K562 (cell line): Measurements from ENCODE around the gene ALK. TPM values are rescaled to one million over a fixed set of nuclear protein-coding genes. Genes with fewer than 3 reads are reported as not detected.

Experiments
- ATAC-seq: fragments of 200-7000 bp; cut with Tn5 transposase; 3 replicates; pipeline ENCODE4 v1.9.1; 2020; ENCODE audit warnings: moderate library complexity
- BruUV-seq: library from RNA; stranded (reverse); fragments of 400-500 nt; replicated peaks from 2 replicates; lab custom pipeline; 2021; lab: Mats Ljungman, UMichigan
- CTCF ChIA-PET: fragments of 300-600 bp; formaldehyde crosslinking; extraction: SDS; loops from one replicate; lab custom pipeline; 2021; ENCODE audit warnings: low intra/inter-chr PET ratio; lab: Yijun Ruan, JAX
- POLR2A ChIA-PET: fragments of 300-600, 350-650 bp; sonication (Branson Sonifier 250); formaldehyde crosslinking; extraction: SDS; loops from one replicate; lab custom pipeline; 2021; ENCODE audit warnings: antibody characterized with exemption, inconsistent platforms; lab: Yijun Ruan, JAX
- DNase-seq, 4 experiments: peaks; one replicate each; pipeline versions ENCODE4 v3.0.0 to v3.0.0-alpha.2; 2011 to 2018; ENCODE audit warnings: low spot score in 3 of 4, mixed read lengths in 3 of 4; ENCODE audit errors: extremely low read depth in 1 of 4
- FAIRE-seq: peaks from 2 replicates; lab custom pipeline; 2011; peaks lifted over from hg19 to GRCh38; lab: Jason Lieb, UNC
- H2AFZ ChIP-seq: 2 replicates; pipeline ENCODE4 v1.6.0; 2011; ENCODE audit warnings: low read depth, low read length, control low read depth, inconsistent platforms
- H3K27ac ChIP-seq: fragments of 200-600 bp; 3 replicates; pipeline ENCODE4 v1.8.0; 2011; ENCODE audit warnings: low read depth, mild to moderate bottlenecking, control low read depth, inconsistent platforms, low read length, moderate library complexity, mixed read lengths; ENCODE audit errors: extremely low read depth
- H3K27me3 ChIP-seq, 2 experiments: fragments of 300-600 bp in 1 of 2; 2 replicates in 1 of 2; 3 replicates in 1 of 2; pipeline versions ENCODE4 v1.6.0 to v1.8.0; 2011; ENCODE audit warnings: inconsistent platforms in 2 of 2, low read length in 2 of 2, mild to moderate bottlenecking in 1 of 2, mixed read lengths in 1 of 2, moderate library complexity in 1 of 2; ENCODE audit not compliant: control insufficient read depth in 2 of 2, insufficient read depth in 2 of 2
- H3K36me3 ChIP-seq: fragments of 300-600 bp; 3 replicates; pipeline ENCODE4 v1.8.0; 2011; ENCODE audit warnings: mild to moderate bottlenecking, low read length, inconsistent platforms; ENCODE audit not compliant: control insufficient read depth, insufficient read depth
- H3K4me1 ChIP-seq, 2 experiments: fragments of 200-600 bp in 1 of 2; replicated peaks in 1 of 2; 2 replicates in 1 of 2; 3 replicates in 1 of 2; pipeline versions ENCODE4 v1.5.1 to v1.8.0; 2011; ENCODE audit warnings: inconsistent platforms in 2 of 2, low read length in 2 of 2, mild to moderate bottlenecking in 1 of 2, mixed read lengths in 1 of 2, moderate library complexity in 1 of 2; ENCODE audit not compliant: control insufficient read depth in 2 of 2, insufficient read depth in 2 of 2
- H3K4me2 ChIP-seq: 2 replicates; pipeline ENCODE4 v1.6.1; 2011; ENCODE audit warnings: low read length, control low read depth, inconsistent platforms, mixed read lengths; ENCODE audit not compliant: insufficient read depth
- H3K4me3 ChIP-seq: fragments of 200-600 bp; sonication (generic), shearing (Covaris generic); 2 replicates; pipeline ENCODE4 v1.5.1; 2016; ENCODE audit warnings: control low read depth, inconsistent platforms
- H3K79me2 ChIP-seq: fragments of 200-600 bp; 3 replicates; pipeline ENCODE4 v1.8.0; 2011; ENCODE audit warnings: low read length, inconsistent platforms; ENCODE audit not compliant: control insufficient read depth, insufficient read depth
- H3K9ac ChIP-seq, 2 experiments: 2 replicates each; pipeline versions ENCODE4 v1.6.0 to v1.6.1; 2011; ENCODE audit warnings: low read depth in 2 of 2, low read length in 2 of 2, control low read depth in 1 of 2, inconsistent platforms in 1 of 2, mild to moderate bottlenecking in 1 of 2, mixed read lengths in 1 of 2; ENCODE audit not compliant: insufficient read depth in 1 of 2
- H3K9me1 ChIP-seq: one replicate; pipeline ENCODE4 v1.6.0; 2011; ENCODE audit warnings: inconsistent platforms, mild to moderate bottlenecking, low read length, moderate library complexity; ENCODE audit not compliant: control insufficient read depth, insufficient read depth
- H3K9me3 ChIP-seq: replicated peaks from 2 replicates; pipeline ENCODE4 v1.5.1; 2011; ENCODE audit warnings: low read depth, low read length, inconsistent platforms; ENCODE audit not compliant: control insufficient read depth, insufficient read depth
- H4K20me1 ChIP-seq: replicated peaks from 2 replicates; pipeline ENCODE4 v1.6.1; 2011; ENCODE audit warnings: low read length, inconsistent platforms, mixed read lengths; ENCODE audit not compliant: control insufficient read depth, insufficient read depth
- CHD2 ChIP-seq: IDR thresholded peaks from 2 replicates; pipeline ENCODE4 v1.6.1; 2011; ENCODE audit warnings: low read depth, low read length
- FOSL1 ChIP-seq: fragments of 200-800 bp; sonication (Bioruptor generic); conservative IDR thresholded peaks from 2 replicates; pipeline ENCODE4 v1.6.1; 2016; ENCODE audit warnings: missing genetic modification characterization, missing compliant biosample characterization
- GTF2A2 ChIP-seq: IDR thresholded peaks from 2 replicates; pipeline ENCODE4 v1.6.1; 2016; ENCODE audit warnings: mild to moderate bottlenecking, missing genetic modification characterization, missing compliant biosample characterization
- HINFP ChIP-seq: fragments of 450-650 bp; conservative IDR thresholded peaks from 2 replicates; pipeline ENCODE4 v1.6.1; 2016; ENCODE audit warnings: missing genetic modification characterization, low read depth, mild to moderate bottlenecking, control low read depth, missing compliant biosample characterization
- JUND ChIP-seq, 2 experiments: IDR thresholded peaks; 2 replicates in 1 of 2; 3 replicates in 1 of 2; pipeline ENCODE4 v1.6.1; 2011; ENCODE audit warnings: borderline replicate concordance in 2 of 2, low read depth in 2 of 2, low read length in 2 of 2, improper control_type of control experiment in 1 of 2, missing biosample characterization in 1 of 2, missing genetic modification characterization in 1 of 2, missing genetic modification reagents in 1 of 2
- NUFIP1 ChIP-seq: fragments of 450-650 bp; IDR thresholded peaks from 2 replicates; pipeline ENCODE4 v1.6.1; 2018; ENCODE audit not compliant: partially characterized antibody
- PKNOX1 ChIP-seq: fragments of 450-650 bp; IDR thresholded peaks from 2 replicates; pipeline ENCODE4 v1.6.1; 2016
- PTRF ChIP-seq: fragments of 450-650 bp; IDR thresholded peaks from 2 replicates; pipeline ENCODE4 v1.6.1; 2016; ENCODE audit warnings: mild to moderate bottlenecking, missing genetic modification characterization, missing compliant biosample characterization
- SMARCB1 ChIP-seq: IDR thresholded peaks from 2 replicates; pipeline ENCODE4 v1.6.1; 2011; ENCODE audit warnings: improper control_type of control experiment, low read depth; ENCODE audit not compliant: insufficient read length
- SREBF1 ChIP-seq: fragments of 150-350 bp; IDR thresholded peaks from 2 replicates; pipeline ENCODE4 v1.6.1; 2014; ENCODE audit warnings: antibody characterized with exemption, low read depth, low read length, borderline replicate concordance
- ZNF384 ChIP-seq: IDR thresholded peaks from 2 replicates; pipeline ENCODE4 v1.6.1; 2012; ENCODE audit warnings: low read depth, low read length, improper control_type of control experiment
- WGBS: fragments of 100-300 bp; shearing (Covaris generic); methylation state at CpG from one replicate; pipeline ENCODE4 v1.1.6; 2016; ENCODE audit warnings: low coverage, mixed read lengths; ENCODE audit not compliant: insufficient coverage; ENCODE audit errors: missing lambda C conversion rate; 5-methylcytosine and 5-hydroxymethylcytosine counted together
- in situ Hi-C: fragments of 300-500 bp; cut with MboI; formaldehyde crosslinking; loops from 4 replicates; pipeline ENCODE4 v1.15.0; 2018; ENCODE audit warnings: inconsistent platforms, mixed read lengths
- intact Hi-C: fragments of 100-400 bp; cut with micrococcal nuclease; formaldehyde crosslinking; loops from 2 replicates; pipeline ENCODE4 v1.14.2; 2022
- polyA plus RNA-seq, 8 experiments: library from polyadenylated mRNA; depleted of rRNA in 4 of 8; stranded (reverse) in 5 of 8; unstranded in 3 of 8; fragments of >200 nt; fragmentation: Nextera tagmentation in 2 of 8; fragmentation: Illumina TruSeq in 1 of 8; extraction: Ambion mirVana in 2 of 8; extraction: Trizol in 1 of 8; gene quantifications; 2 replicates each; pipeline versions ENCODE4 v1.2.1 to v1.2.3, GENCODE V29; 2011 to 2014; ENCODE audit warnings: inconsistent platforms in 1 of 8, missing spikeins in 1 of 8
- total RNA-seq, 7 experiments: library from RNA; depleted of rRNA in 6 of 7; stranded (reverse); fragments of >200 nt in 6 of 7; fragmentation: Illumina TruSeq in 2 of 7; extraction: Trizol in 2 of 7; gene quantifications; 2 replicates each; pipeline versions ENCODE4 v1.2.1 to v1.2.3, GENCODE V29; 2011 to 2021; ENCODE audit warnings: low replicate concordance in 1 of 7
- TF ChIP-seq, protein P1 (sequence below), 2 experiments: fragments of 450-650 bp; IDR thresholded peaks; 2 replicates each; pipeline ENCODE4 v1.6.1; 2018; ENCODE audit warnings: mild to moderate bottlenecking in 2 of 2, low read depth in 1 of 2; ENCODE audit not compliant: partially characterized antibody in 2 of 2
- TF ChIP-seq, protein P2 (sequence below): sonication (generic); formaldehyde crosslinking; IDR thresholded peaks from 2 replicates; pipeline ENCODE4 v1.8.1; 2023; ENCODE audit warnings: mild to moderate bottlenecking, missing genetic modification reagents

The ALK gene
- total and polyA plus RNA-seq, 9 of the 15 experiments (the other 6 are each of a cell fraction or from before 2014, with no cell fraction given), result not detected

- Histone ChIP-seq H3K36me3 (no peaks in the 10 kb centered on the region), H3K27me3 (no peaks in the 10 kb centered on the region), H2AFZ (no peak overlapping the region), H3K9ac (no peak overlapping the region), H3K9me1 (no peaks in the 10 kb centered on the region), H3K4me1 (no peaks in the 10 kb centered on the region), H3K9me3 (no peaks in the 10 kb centered on the region), H3K4me2 (no peak overlapping the region), H3K4me3 (no peak overlapping the region), H3K27ac (no peak overlapping the region), H3K79me2 (no peaks in the 10 kb centered on the region), H4K20me1 (no peaks in the 10 kb centered on the region)
- WGBS, result 4% methylated on average over 3 of the region's 4 CpGs
- POLR2A ChIA-PET, result no interaction called here
- BruUV-seq, result no TSS peak
- DNase-seq (no peak), FAIRE-seq (no peak), ATAC-seq (no peak)
- in situ Hi-C loops (no loop called here), intact Hi-C loops (no loop called here)
- CTCF ChIA-PET, result no interaction called here
- TF ChIP-seq CHD2, result no peak
- TF ChIP-seq GTF2A2 (tag), result no peak
- TF ChIP-seq JUND (IDR thresholded peaks at IDR 0.05; ENCODE audit: borderline replicate concordance, low read depth, low read length), result no peak
- TF ChIP-seq JUND (tag; IDR thresholded peaks at IDR 0.05; ENCODE audit: borderline replicate concordance, low read depth, low read length), result no peak
- TF ChIP-seq, protein P1, sequence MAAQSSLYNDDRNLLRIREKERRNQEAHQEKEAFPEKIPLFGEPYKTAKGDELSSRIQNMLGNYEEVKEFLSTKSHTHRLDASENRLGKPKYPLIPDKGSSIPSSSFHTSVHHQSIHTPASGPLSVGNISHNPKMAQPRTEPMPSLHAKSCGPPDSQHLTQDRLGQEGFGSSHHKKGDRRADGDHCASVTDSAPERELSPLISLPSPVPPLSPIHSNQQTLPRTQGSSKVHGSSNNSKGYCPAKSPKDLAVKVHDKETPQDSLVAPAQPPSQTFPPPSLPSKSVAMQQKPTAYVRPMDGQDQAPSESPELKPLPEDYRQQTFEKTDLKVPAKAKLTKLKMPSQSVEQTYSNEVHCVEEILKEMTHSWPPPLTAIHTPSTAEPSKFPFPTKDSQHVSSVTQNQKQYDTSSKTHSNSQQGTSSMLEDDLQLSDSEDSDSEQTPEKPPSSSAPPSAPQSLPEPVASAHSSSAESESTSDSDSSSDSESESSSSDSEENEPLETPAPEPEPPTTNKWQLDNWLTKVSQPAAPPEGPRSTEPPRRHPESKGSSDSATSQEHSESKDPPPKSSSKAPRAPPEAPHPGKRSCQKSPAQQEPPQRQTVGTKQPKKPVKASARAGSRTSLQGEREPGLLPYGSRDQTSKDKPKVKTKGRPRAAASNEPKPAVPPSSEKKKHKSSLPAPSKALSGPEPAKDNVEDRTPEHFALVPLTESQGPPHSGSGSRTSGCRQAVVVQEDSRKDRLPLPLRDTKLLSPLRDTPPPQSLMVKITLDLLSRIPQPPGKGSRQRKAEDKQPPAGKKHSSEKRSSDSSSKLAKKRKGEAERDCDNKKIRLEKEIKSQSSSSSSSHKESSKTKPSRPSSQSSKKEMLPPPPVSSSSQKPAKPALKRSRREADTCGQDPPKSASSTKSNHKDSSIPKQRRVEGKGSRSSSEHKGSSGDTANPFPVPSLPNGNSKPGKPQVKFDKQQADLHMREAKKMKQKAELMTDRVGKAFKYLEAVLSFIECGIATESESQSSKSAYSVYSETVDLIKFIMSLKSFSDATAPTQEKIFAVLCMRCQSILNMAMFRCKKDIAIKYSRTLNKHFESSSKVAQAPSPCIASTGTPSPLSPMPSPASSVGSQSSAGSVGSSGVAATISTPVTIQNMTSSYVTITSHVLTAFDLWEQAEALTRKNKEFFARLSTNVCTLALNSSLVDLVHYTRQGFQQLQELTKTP (IDR thresholded peaks at IDR 0.05; ENCODE audit: low read depth in 1 of 2, partially characterized antibody in 2 of 2), result no peak
- TF ChIP-seq ZNF384, result no peak
- no peak for TF ChIP-seq PTRF (tag)
- no peak for TF ChIP-seq HINFP (tag)
- TF ChIP-seq SREBF1, result no peak
- no peak for TF ChIP-seq NUFIP1
- no peak for TF ChIP-seq SMARCB1
- TF ChIP-seq, protein P2, sequence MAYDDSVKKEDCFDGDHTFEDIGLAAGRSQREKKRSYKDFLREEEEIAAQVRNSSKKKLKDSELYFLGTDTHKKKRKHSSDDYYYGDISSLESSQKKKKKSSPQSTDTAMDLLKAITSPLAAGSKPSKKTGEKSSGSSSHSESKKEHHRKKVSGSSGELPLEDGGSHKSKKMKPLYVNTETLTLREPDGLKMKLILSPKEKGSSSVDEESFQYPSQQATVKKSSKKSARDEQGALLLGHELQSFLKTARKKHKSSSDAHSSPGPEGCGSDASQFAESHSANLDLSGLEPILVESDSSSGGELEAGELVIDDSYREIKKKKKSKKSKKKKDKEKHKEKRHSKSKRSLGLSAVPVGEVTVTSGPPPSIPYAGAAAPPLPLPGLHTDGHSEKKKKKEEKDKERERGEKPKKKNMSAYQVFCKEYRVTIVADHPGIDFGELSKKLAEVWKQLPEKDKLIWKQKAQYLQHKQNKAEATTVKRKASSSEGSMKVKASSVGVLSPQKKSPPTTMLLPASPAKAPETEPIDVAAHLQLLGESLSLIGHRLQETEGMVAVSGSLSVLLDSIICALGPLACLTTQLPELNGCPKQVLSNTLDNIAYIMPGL (CRISPR knock-in tag), result no peak
- no peak for TF ChIP-seq FOSL1
- no peak for TF ChIP-seq PKNOX1
Observed at GRCh38 chr2:29430382-29431112, 490.8 kb downstream of the ALK start.
